H1 (cell line): Measurements from ENCODE around the gene ABI1. TPM values are rescaled to one million over a fixed set of nuclear protein-coding genes. Genes with fewer than 3 reads are reported as not detected.

ENCODE experiments used
- BCL11A ChIP-seq, 2 experiments: IDR thresholded peaks; one replicate each; pipeline ENCODE4 v1.6.1; 2011; ENCODE audit warnings: low read depth in 2 of 2, low read length in 2 of 2, mild to moderate bottlenecking in 2 of 2
- EP300 ChIP-seq, 2 experiments: IDR thresholded peaks; 1 replicate in 1 of 2; 2 replicates in 1 of 2; pipeline ENCODE4 v1.6.1; 2011 to 2012; ENCODE audit warnings: low read depth in 2 of 2, low read length in 2 of 2, mild to moderate bottlenecking in 2 of 2, borderline replicate concordance in 1 of 2, inconsistent platforms in 1 of 2, moderate library complexity in 1 of 2
- HDAC6 ChIP-seq: IDR thresholded peaks from one replicate; pipeline ENCODE4 v1.7.1; 2012; ENCODE audit warnings: low read depth, mild to moderate bottlenecking, inconsistent platforms, low read length, moderate library complexity
- RBBP5 ChIP-seq: IDR thresholded peaks from 2 replicates; pipeline ENCODE4 v1.7.1; 2012; ENCODE audit warnings: low read depth, mild to moderate bottlenecking, inconsistent platforms, low read length, moderate library complexity, borderline replicate concordance
- TBP ChIP-seq: IDR thresholded peaks from 2 replicates; pipeline ENCODE4 v1.6.1; 2011; ENCODE audit warnings: low read depth, low read length, improper control_type of control experiment
- polyA plus RNA-seq, 7 experiments: library from polyadenylated mRNA; depleted of rRNA in 3 of 7; stranded (reverse) in 5 of 7; unstranded in 2 of 7; fragments of >200 nt in 5 of 7; fragments of 200-250 nt in 2 of 7; gene quantifications; 1 replicate in 5 of 7; 2 replicates in 1 of 7; 4 replicates in 1 of 7; pipeline versions ENCODE4 v1.2.1 to v1.2.3, GENCODE V29; 2011 to 2013; ENCODE audit warnings: missing spikeins in 2 of 7, mixed read lengths in 2 of 7
- total RNA-seq: library from RNA; stranded (reverse); fragmentation: NEBNext Ultra II Directional; extraction: Animal tissue kit (Norgen Biotek cat#: 25700); gene quantifications from 2 replicates; pipeline ENCODE4 v1.2.1, GENCODE V29; 2021
- TF ChIP-seq, protein P1 (sequence below): fragments of 300-600 bp; sonication (generic); IDR thresholded peaks from 2 replicates; pipeline ENCODE4 v1.7.1; 2012; ENCODE audit warnings: low read length, moderate library complexity, mild to moderate bottlenecking, inconsistent platforms; ENCODE audit not compliant: insufficient replicate concordance
- TF ChIP-seq, protein P2 (sequence below): IDR thresholded peaks from 2 replicates; pipeline ENCODE4 v1.6.1; 2012; ENCODE audit warnings: low read length, inconsistent platforms
- TF ChIP-seq, protein P3 (sequence below): IDR thresholded peaks from 2 replicates; pipeline ENCODE4 v1.6.1; 2012; ENCODE audit warnings: inconsistent platforms

The ABI1 gene
- total and polyA plus RNA-seq, 2 of the 8 experiments (the other 6 are each of a cell fraction or from before 2014, with no cell fraction given), result 35.4 to 37.0 TPM

- TF ChIP-seq, protein P1, sequence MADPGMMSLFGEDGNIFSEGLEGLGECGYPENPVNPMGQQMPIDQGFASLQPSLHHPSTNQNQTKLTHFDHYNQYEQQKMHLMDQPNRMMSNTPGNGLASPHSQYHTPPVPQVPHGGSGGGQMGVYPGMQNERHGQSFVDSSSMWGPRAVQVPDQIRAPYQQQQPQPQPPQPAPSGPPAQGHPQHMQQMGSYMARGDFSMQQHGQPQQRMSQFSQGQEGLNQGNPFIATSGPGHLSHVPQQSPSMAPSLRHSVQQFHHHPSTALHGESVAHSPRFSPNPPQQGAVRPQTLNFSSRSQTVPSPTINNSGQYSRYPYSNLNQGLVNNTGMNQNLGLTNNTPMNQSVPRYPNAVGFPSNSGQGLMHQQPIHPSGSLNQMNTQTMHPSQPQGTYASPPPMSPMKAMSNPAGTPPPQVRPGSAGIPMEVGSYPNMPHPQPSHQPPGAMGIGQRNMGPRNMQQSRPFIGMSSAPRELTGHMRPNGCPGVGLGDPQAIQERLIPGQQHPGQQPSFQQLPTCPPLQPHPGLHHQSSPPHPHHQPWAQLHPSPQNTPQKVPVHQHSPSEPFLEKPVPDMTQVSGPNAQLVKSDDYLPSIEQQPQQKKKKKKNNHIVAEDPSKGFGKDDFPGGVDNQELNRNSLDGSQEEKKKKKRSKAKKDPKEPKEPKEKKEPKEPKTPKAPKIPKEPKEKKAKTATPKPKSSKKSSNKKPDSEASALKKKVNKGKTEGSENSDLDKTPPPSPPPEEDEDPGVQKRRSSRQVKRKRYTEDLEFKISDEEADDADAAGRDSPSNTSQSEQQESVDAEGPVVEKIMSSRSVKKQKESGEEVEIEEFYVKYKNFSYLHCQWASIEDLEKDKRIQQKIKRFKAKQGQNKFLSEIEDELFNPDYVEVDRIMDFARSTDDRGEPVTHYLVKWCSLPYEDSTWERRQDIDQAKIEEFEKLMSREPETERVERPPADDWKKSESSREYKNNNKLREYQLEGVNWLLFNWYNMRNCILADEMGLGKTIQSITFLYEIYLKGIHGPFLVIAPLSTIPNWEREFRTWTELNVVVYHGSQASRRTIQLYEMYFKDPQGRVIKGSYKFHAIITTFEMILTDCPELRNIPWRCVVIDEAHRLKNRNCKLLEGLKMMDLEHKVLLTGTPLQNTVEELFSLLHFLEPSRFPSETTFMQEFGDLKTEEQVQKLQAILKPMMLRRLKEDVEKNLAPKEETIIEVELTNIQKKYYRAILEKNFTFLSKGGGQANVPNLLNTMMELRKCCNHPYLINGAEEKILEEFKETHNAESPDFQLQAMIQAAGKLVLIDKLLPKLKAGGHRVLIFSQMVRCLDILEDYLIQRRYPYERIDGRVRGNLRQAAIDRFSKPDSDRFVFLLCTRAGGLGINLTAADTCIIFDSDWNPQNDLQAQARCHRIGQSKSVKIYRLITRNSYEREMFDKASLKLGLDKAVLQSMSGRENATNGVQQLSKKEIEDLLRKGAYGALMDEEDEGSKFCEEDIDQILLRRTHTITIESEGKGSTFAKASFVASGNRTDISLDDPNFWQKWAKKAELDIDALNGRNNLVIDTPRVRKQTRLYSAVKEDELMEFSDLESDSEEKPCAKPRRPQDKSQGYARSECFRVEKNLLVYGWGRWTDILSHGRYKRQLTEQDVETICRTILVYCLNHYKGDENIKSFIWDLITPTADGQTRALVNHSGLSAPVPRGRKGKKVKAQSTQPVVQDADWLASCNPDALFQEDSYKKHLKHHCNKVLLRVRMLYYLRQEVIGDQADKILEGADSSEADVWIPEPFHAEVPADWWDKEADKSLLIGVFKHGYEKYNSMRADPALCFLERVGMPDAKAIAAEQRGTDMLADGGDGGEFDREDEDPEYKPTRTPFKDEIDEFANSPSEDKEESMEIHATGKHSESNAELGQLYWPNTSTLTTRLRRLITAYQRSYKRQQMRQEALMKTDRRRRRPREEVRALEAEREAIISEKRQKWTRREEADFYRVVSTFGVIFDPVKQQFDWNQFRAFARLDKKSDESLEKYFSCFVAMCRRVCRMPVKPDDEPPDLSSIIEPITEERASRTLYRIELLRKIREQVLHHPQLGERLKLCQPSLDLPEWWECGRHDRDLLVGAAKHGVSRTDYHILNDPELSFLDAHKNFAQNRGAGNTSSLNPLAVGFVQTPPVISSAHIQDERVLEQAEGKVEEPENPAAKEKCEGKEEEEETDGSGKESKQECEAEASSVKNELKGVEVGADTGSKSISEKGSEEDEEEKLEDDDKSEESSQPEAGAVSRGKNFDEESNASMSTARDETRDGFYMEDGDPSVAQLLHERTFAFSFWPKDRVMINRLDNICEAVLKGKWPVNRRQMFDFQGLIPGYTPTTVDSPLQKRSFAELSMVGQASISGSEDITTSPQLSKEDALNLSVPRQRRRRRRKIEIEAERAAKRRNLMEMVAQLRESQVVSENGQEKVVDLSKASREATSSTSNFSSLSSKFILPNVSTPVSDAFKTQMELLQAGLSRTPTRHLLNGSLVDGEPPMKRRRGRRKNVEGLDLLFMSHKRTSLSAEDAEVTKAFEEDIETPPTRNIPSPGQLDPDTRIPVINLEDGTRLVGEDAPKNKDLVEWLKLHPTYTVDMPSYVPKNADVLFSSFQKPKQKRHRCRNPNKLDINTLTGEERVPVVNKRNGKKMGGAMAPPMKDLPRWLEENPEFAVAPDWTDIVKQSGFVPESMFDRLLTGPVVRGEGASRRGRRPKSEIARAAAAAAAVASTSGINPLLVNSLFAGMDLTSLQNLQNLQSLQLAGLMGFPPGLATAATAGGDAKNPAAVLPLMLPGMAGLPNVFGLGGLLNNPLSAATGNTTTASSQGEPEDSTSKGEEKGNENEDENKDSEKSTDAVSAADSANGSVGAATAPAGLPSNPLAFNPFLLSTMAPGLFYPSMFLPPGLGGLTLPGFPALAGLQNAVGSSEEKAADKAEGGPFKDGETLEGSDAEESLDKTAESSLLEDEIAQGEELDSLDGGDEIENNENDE, result no peak
- TF ChIP-seq, protein P2, sequence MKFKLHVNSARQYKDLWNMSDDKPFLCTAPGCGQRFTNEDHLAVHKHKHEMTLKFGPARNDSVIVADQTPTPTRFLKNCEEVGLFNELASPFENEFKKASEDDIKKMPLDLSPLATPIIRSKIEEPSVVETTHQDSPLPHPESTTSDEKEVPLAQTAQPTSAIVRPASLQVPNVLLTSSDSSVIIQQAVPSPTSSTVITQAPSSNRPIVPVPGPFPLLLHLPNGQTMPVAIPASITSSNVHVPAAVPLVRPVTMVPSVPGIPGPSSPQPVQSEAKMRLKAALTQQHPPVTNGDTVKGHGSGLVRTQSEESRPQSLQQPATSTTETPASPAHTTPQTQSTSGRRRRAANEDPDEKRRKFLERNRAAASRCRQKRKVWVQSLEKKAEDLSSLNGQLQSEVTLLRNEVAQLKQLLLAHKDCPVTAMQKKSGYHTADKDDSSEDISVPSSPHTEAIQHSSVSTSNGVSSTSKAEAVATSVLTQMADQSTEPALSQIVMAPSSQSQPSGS, result no peak
- TF ChIP-seq RBBP5, result no peak
- no peak for TF ChIP-seq EP300 (IDR thresholded peaks at IDR 0.05; ENCODE audit: borderline replicate concordance in 1 of 2, low read depth in 2 of 2, low read length in 2 of 2)
- no peak for TF ChIP-seq HDAC6
- TF ChIP-seq, protein P3, sequence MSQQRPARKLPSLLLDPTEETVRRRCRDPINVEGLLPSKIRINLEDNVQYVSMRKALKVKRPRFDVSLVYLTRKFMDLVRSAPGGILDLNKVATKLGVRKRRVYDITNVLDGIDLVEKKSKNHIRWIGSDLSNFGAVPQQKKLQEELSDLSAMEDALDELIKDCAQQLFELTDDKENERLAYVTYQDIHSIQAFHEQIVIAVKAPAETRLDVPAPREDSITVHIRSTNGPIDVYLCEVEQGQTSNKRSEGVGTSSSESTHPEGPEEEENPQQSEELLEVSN, result no peak
- no peak for TF ChIP-seq BCL11A (IDR thresholded peaks at IDR 0.05; ENCODE audit: low read depth in 2 of 2, low read length in 2 of 2)
- TF ChIP-seq TBP, result no peak
- TF ChIP-seq, all 59 proteins: peak for 0
Observed at GRCh38 chr10:26746061-26746460, 114.7 kb downstream of the ABI1 start (continued).
